ENCODE measurements around the gene AOAH.

DNA sequence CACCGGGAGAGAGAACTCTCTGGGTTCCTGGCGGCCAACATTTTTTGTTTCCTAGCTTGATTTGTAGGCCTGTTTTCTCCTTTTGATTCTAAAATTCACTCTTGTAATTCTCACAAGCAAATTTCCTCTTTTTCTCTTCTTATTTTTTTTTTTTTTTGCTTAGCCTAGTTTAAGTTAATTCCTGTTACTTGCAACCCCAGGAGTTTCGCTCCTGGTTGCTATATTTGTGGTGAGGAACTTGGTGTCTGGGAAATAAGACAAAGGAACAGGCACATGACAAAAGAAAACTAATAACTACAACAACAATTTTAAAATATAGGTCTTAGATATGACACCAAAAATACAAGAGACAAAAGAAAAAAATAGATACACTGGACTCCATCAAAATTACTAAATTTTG lies 6.7 kb downstream of the AOAH start:
- TF ChIP-seq POLR2A (IDR thresholded peaks at IDR 0.05; ENCODE audit: low read depth, low read length) (no peak), POLR2AphosphoS5 (IDR thresholded peaks at IDR 0.05; ENCODE audit: low read depth, low read length) (no peak), TAF1 (IDR thresholded peaks at IDR 0.05; ENCODE audit: low read depth, low read length) (no peak), SPI1 (IDR thresholded peaks at IDR 0.05; ENCODE audit: low read depth, low read length) (no peak), POU2F2 (IDR thresholded peaks at IDR 0.05; ENCODE audit: low read depth, low read length) (no peak)
